Panc1 (cell line): ENCODE measurements around the gene INTS6L.

Experiments used
- CTCF ChIP-seq: fragments of 450-650 bp; IDR thresholded peaks from 2 replicates; pipeline ENCODE4 v1.5.1; 2017; ENCODE audit warnings: mild to moderate bottlenecking
- POLR2AphosphoS5 ChIP-seq: IDR thresholded peaks from 2 replicates; pipeline ENCODE4 v1.6.1; 2012; ENCODE audit warnings: mild to moderate bottlenecking, low read depth, low read length, moderate library complexity
- REST ChIP-seq, 2 experiments: IDR thresholded peaks; 2 replicates each; pipeline ENCODE4 v1.6.1; 2011 to 2012; ENCODE audit warnings: low read depth in 2 of 2, control low read depth in 1 of 2, low read length in 1 of 2, mild to moderate bottlenecking in 1 of 2, moderate library complexity in 1 of 2; ENCODE audit not compliant: insufficient read depth in 1 of 2

- TF ChIP-seq CTCF = no peak
- TF ChIP-seq POLR2AphosphoS5 = no peak
- no peak for TF ChIP-seq REST (IDR thresholded peaks at IDR 0.05; ENCODE audit: insufficient read depth in 1 of 2, low read depth in 2 of 2, low read length in 1 of 2)
Measured at GRCh38 chrX:135585153-135585552, 64.7 kb downstream of the INTS6L start.
